IMR-90 (cell line): ENCODE measurements around the gene GCSAM. TPM values are rescaled to one million over a fixed set of nuclear protein-coding genes. Genes with fewer than 3 reads are reported as not detected.

ENCODE experiments used
- ATAC-seq: fragments of 200-7000 bp; cut with Tn5 transposase; 2 replicates; pipeline ENCODE4 v1.9.1; 2020; ENCODE audit warnings: low read depth, mild to moderate bottlenecking, moderate library complexity
- BruUV-seq: library from RNA; stranded (reverse); fragments of 400-500 nt; replicated peaks from 2 replicates; lab custom pipeline; 2021; lab: Mats Ljungman, UMichigan
- CTCF ChIA-PET: fragments of 300-600 bp; formaldehyde crosslinking; extraction: SDS; loops from one replicate; lab custom pipeline; 2021; ENCODE audit warnings: antibody characterized with exemption; lab: Yijun Ruan, JAX
- POLR2A ChIA-PET: fragments of 300-600 bp; sonication (Branson Sonifier 250); formaldehyde crosslinking; loops from one replicate; lab custom pipeline; 2022; ENCODE audit warnings: antibody characterized with exemption; ENCODE audit not compliant: unreplicated experiment; lab: Charles Lee
- DNase-seq: peaks from one replicate; pipeline ENCODE4 v3.0.0; 2013
- H2AFZ ChIP-seq: replicated peaks from 2 replicates; pipeline ENCODE3; 2013; ENCODE audit warnings: low read length, mild to moderate bottlenecking; ENCODE audit not compliant: poor library complexity
- H2AK5ac ChIP-seq: 2 replicates; pipeline ENCODE4 v1.6.1; 2013; ENCODE audit warnings: low read depth, low read length, inconsistent platforms
- H2AK9ac ChIP-seq: replicated peaks from 2 replicates; pipeline ENCODE3; 2013; ENCODE audit warnings: mild to moderate bottlenecking, low read depth, low read length, moderate library complexity; ENCODE audit not compliant: poor library complexity
- H2BK120ac ChIP-seq: 2 replicates; pipeline ENCODE4 v1.6.1; 2013; ENCODE audit warnings: low read depth, low read length, inconsistent platforms
- H2BK15ac ChIP-seq: 3 replicates; pipeline ENCODE4 v1.6.1; 2013; ENCODE audit warnings: low read depth, low read length, inconsistent platforms
- H2BK20ac ChIP-seq: 2 replicates; pipeline ENCODE4 v1.6.1; 2013; ENCODE audit warnings: low read depth, mild to moderate bottlenecking, inconsistent platforms, low read length, moderate library complexity
- H2BK5ac ChIP-seq: 2 replicates; pipeline ENCODE4 v1.6.1; 2013; ENCODE audit warnings: mild to moderate bottlenecking, low read depth, low read length, inconsistent platforms; ENCODE audit not compliant: poor library complexity, severe bottlenecking
- H3K14ac ChIP-seq: replicated peaks from 2 replicates; pipeline ENCODE4 v1.6.1; 2013; ENCODE audit warnings: low read depth, low read length, inconsistent platforms
- H3K18ac ChIP-seq: 2 replicates; pipeline ENCODE4 v1.6.1; 2013; ENCODE audit warnings: low read depth, low read length, control low read depth
- H3K23ac ChIP-seq: 2 replicates; pipeline ENCODE4 v1.6.1; 2013; ENCODE audit warnings: low read depth, low read length, inconsistent platforms
- H3K27ac ChIP-seq: 2 replicates; pipeline ENCODE4 v1.5.1; 2013; ENCODE audit warnings: mild to moderate bottlenecking, control low read depth, low read length; ENCODE audit not compliant: insufficient read depth
- H3K27me3 ChIP-seq: 2 replicates; pipeline ENCODE4 v1.6.1; 2013; ENCODE audit warnings: low read length; ENCODE audit not compliant: control insufficient read depth, insufficient read depth
- H3K36me3 ChIP-seq: 2 replicates; pipeline ENCODE4 v1.6.1; 2013; ENCODE audit warnings: low read length, mixed read lengths; ENCODE audit not compliant: control insufficient read depth, insufficient read depth
- H3K4ac ChIP-seq: 2 replicates; pipeline ENCODE4 v1.6.1; 2013; ENCODE audit warnings: low read depth, low read length, inconsistent platforms
- H3K4me1 ChIP-seq: 2 replicates; pipeline ENCODE4 v1.6.1; 2013; ENCODE audit warnings: low read length, mixed read lengths; ENCODE audit not compliant: control insufficient read depth, insufficient read depth
- H3K4me2 ChIP-seq: 2 replicates; pipeline ENCODE4 v1.6.1; 2013; ENCODE audit warnings: low read depth, mild to moderate bottlenecking, control low read depth, low read length, moderate library complexity
- H3K4me3 ChIP-seq: 2 replicates; pipeline ENCODE4 v1.5.1; 2013; ENCODE audit warnings: low read depth, mild to moderate bottlenecking, control low read depth, low read length, moderate library complexity; ENCODE audit not compliant: insufficient read depth
- H3K56ac ChIP-seq: 2 replicates; pipeline ENCODE4 v1.6.1; 2013; ENCODE audit warnings: low read length, inconsistent platforms; ENCODE audit not compliant: insufficient read depth; ENCODE audit errors: extremely low read depth
- H3K79me1 ChIP-seq, 2 experiments: 2 replicates each; pipeline ENCODE4 v1.6.1; 2013; ENCODE audit warnings: low read length in 2 of 2, inconsistent platforms in 1 of 2, low read depth in 1 of 2
- H3K9ac ChIP-seq: 2 replicates; pipeline ENCODE4 v1.6.1; 2013; ENCODE audit warnings: low read depth, low read length, control low read depth
- H3K9me1 ChIP-seq: 2 replicates; pipeline ENCODE4 v1.6.1; 2013; ENCODE audit warnings: low read length, inconsistent platforms; ENCODE audit not compliant: insufficient read depth
- H3K9me3 ChIP-seq: 2 replicates; pipeline ENCODE4 v1.6.1; 2013; ENCODE audit warnings: low read length; ENCODE audit not compliant: control insufficient read depth, insufficient read depth
- H4K20me1 ChIP-seq: 2 replicates; pipeline ENCODE4 v1.6.1; 2013; ENCODE audit warnings: low read length, inconsistent platforms; ENCODE audit not compliant: insufficient read depth
- H4K5ac ChIP-seq: 2 replicates; pipeline ENCODE4 v1.6.1; 2013; ENCODE audit warnings: mild to moderate bottlenecking, low read depth, low read length, control low read depth
- H4K8ac ChIP-seq, 2 experiments: 2 replicates each; pipeline ENCODE4 v1.6.1; 2013; ENCODE audit warnings: low read depth in 2 of 2, low read length in 2 of 2, control low read depth in 1 of 2, inconsistent platforms in 1 of 2
- H4K91ac ChIP-seq: 2 replicates; pipeline ENCODE4 v1.6.1; 2013; ENCODE audit warnings: low read depth, low read length, inconsistent platforms; ENCODE audit not compliant: insufficient read depth
- BHLHE40 ChIP-seq: fragments of 150-350 bp; IDR thresholded peaks from 2 replicates; pipeline ENCODE4 v1.6.1; 2016; ENCODE audit warnings: mild to moderate bottlenecking, low read depth, low read length
- CEBPB ChIP-seq: IDR thresholded peaks from 2 replicates; pipeline ENCODE4 v1.6.1; 2012; ENCODE audit warnings: low read depth, low read length, improper control_type of control experiment
- CHD1 ChIP-seq: IDR thresholded peaks from 2 replicates; pipeline ENCODE4 v1.6.1; 2012; ENCODE audit warnings: low read depth, low read length, improper control_type of control experiment
- MAFK ChIP-seq: IDR thresholded peaks from 2 replicates; pipeline ENCODE4 v1.6.1; 2012; ENCODE audit warnings: low read depth, low read length, improper control_type of control experiment
- NFE2L2 ChIP-seq: fragments of 150-350 bp; IDR thresholded peaks from 2 replicates; pipeline ENCODE4 v1.6.1; 2016; ENCODE audit warnings: low read depth, mild to moderate bottlenecking, low read length
- POLR2A ChIP-seq: IDR thresholded peaks from 2 replicates; pipeline ENCODE4 v1.6.1; 2012; ENCODE audit warnings: mild to moderate bottlenecking, low read depth, low read length
- RAD21 ChIP-seq: IDR thresholded peaks from 2 replicates; pipeline ENCODE4 v1.6.1; 2012; ENCODE audit warnings: low read length, improper control_type of control experiment
- whole genome bisulfite sequencing, 2 experiments: methylation state at CpG; one replicate each; pipeline versions ENCODE4 v1.1.5 to v1.1.7; 2013; ENCODE audit warnings: missing lambda C conversion rate in 2 of 2; ENCODE audit not compliant: insufficient read length in 1 of 2; ENCODE audit errors: extremely low coverage in 2 of 2; 5-methylcytosine and 5-hydroxymethylcytosine counted together
- dilution Hi-C: fragments of 300-500 bp; cut with HindIII; formaldehyde crosslinking; loops from one replicate; pipeline ENCODE4 v1.14.3; 2018; ENCODE audit warnings: low sequenced_read_pairs; ENCODE audit not compliant: unreplicated experiment
- in situ Hi-C: fragments of 300-500 bp; cut with MboI; formaldehyde crosslinking; loops from 3 replicates; pipeline ENCODE4 v1.14.3; 2019; ENCODE audit warnings: low sequenced_read_pairs, inconsistent platforms, mixed read lengths
- intact Hi-C: fragments of 100-400 bp; cut with micrococcal nuclease; formaldehyde crosslinking; loops from 2 replicates; pipeline ENCODE4 v1.10.0; 2022
- polyA plus RNA-seq, 3 experiments: library from polyadenylated mRNA; depleted of rRNA; stranded (reverse); fragments of >200 nt; gene quantifications; 2 replicates each; pipeline ENCODE4 v1.2.3, GENCODE V29; 2012; ENCODE audit warnings: low replicate concordance in 1 of 3
- total RNA-seq: library from RNA; depleted of rRNA; stranded (reverse); fragments of >200 nt; gene quantifications from 2 replicates; pipeline ENCODE4 v1.2.3, GENCODE V29; 2012
- TF ChIP-seq, protein P1 (sequence below): fragments of 150-350 bp; IDR thresholded peaks from 2 replicates; pipeline ENCODE4 v1.6.1; 2017; ENCODE audit warnings: mild to moderate bottlenecking, antibody characterized with exemption, low read length, low read depth

Gene GCSAM
- total and polyA plus RNA-seq, 2 of the 4 experiments (the other 2 are of a cell fraction) = not detected

GRCh38 chr3:112117415-112117814 is 15.6 kb downstream of the GCSAM start:
- TF ChIP-seq MAFK = no peak
- no peak for TF ChIP-seq RAD21
- no peak for TF ChIP-seq CEBPB
- TF ChIP-seq, protein P1, sequence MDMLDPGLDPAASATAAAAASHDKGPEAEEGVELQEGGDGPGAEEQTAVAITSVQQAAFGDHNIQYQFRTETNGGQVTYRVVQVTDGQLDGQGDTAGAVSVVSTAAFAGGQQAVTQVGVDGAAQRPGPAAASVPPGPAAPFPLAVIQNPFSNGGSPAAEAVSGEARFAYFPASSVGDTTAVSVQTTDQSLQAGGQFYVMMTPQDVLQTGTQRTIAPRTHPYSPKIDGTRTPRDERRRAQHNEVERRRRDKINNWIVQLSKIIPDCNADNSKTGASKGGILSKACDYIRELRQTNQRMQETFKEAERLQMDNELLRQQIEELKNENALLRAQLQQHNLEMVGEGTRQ = no peak
- TF ChIP-seq POLR2A = no peak
- no peak for TF ChIP-seq BHLHE40
- no peak for TF ChIP-seq NFE2L2
- no peak for TF ChIP-seq CHD1
- intact Hi-C loops (no loop called here), dilution Hi-C loops (no loop called here), in situ Hi-C loops (no loop called here)
- peaks cover 0 to 3% of the 10 kb centered on the region in 2 experiments; a peak in 1 of 4 replicates for H3K79me1 ChIP-seq
- ChIA-PET POLR2A (no interaction called here), CTCF (interaction anchor here (0.6 kb wide), 1 partner anchor 59 kb away, joined by 3 read pairs; no protein-coding TSS in a partner anchor)
- H2BK5ac ChIP-seq = no peak overlapping the region
- no peaks in the 10 kb centered on the region for H3K9me1 ChIP-seq
- H3K23ac ChIP-seq = no peak overlapping the region
- no peaks in the 10 kb centered on the region for H3K9me3 ChIP-seq
- no peaks in the 10 kb centered on the region for H3K27me3 ChIP-seq
- H4K20me1 ChIP-seq = no peaks in the 10 kb centered on the region
- no peak overlapping the region for H3K4ac ChIP-seq
- ATAC-seq = no peak
- H3K4me1 ChIP-seq = no peaks in the 10 kb centered on the region
- no peak overlapping the region for H2AK5ac ChIP-seq
- no peak overlapping the region for H3K9ac ChIP-seq
- no peak overlapping the region for H3K56ac ChIP-seq
- H2AFZ ChIP-seq = no peak overlapping the region
- no peak overlapping the region for H3K18ac ChIP-seq
- no peak overlapping the region for H2AK9ac ChIP-seq
- no peak overlapping the region for H2BK20ac ChIP-seq
- BruUV-seq = no TSS peak
- H4K91ac ChIP-seq = no peak overlapping the region
- H2BK120ac ChIP-seq = no peak overlapping the region
- H3K14ac ChIP-seq = no peak overlapping the region
- no peak overlapping the region for H3K27ac ChIP-seq
- no peak overlapping the region for H4K8ac ChIP-seq
- no peak for DNase-seq
- H3K4me3 ChIP-seq = no peak overlapping the region
- no CpG with 5 or more reads among the region's 1 CpG for WGBS, 2 experiments
- H3K4me2 ChIP-seq = no peak overlapping the region
- peaks cover 6% of the 10 kb centered on the region for H3K36me3 ChIP-seq
- no peak overlapping the region for H2BK15ac ChIP-seq
- H4K5ac ChIP-seq = no peak overlapping the region
